HEK293 (cell line): ENCODE data around the gene AK5.
"Not testable (repeated sequence)": the region's sequence is repeated elsewhere in the genome, so short reads cannot be mapped to it uniquely, and the experiment has no call there.

ENCODE experiments used
- CTCF ChIA-PET: fragments of 350-600 bp; formaldehyde crosslinking; extraction: SDS; loops from one replicate; lab custom pipeline; 2021; ENCODE audit warnings: antibody characterized with exemption; lab: Yijun Ruan, JAX
- POLR2A ChIA-PET: fragments of 300-600 bp; formaldehyde crosslinking; extraction: SDS; loops from one replicate; lab custom pipeline; 2020; ENCODE audit warnings: antibody characterized with exemption, inconsistent platforms; lab: Yijun Ruan, JAX
- H3K27ac ChIP-seq: fragments of 200-500 bp; sonication (Bioruptor generic); 2 replicates; pipeline ENCODE4 v1.5.1; 2014; ENCODE audit warnings: low read depth, low read length, control low read depth, inconsistent platforms; ENCODE audit errors: extremely low read depth
- H3K36me3 ChIP-seq, 2 experiments: fragments of 200-500 bp in 1 of 2; sonication (Bioruptor generic) in 1 of 2; 1 replicate in 1 of 2; 2 replicates in 1 of 2; pipeline ENCODE4 v1.5.1; 2014 to 2017; ENCODE audit warnings: inconsistent platforms in 2 of 2, low read length in 2 of 2; ENCODE audit not compliant: control insufficient read depth in 2 of 2, insufficient read depth in 1 of 2
- H3K4me1 ChIP-seq: fragments of 200-500 bp; sonication (Bioruptor generic); 2 replicates; pipeline ENCODE4 v1.5.1; 2014; ENCODE audit warnings: mild to moderate bottlenecking, low read length, inconsistent platforms; ENCODE audit not compliant: control insufficient read depth, insufficient read depth
- H3K4me3 ChIP-seq: 2 replicates; pipeline ENCODE4 v1.5.1; 2011; ENCODE audit warnings: low read depth, mild to moderate bottlenecking, control low read depth, low read length, moderate library complexity
- H3K9me3 ChIP-seq: fragments of 200-500 bp; sonication (Bioruptor generic); 2 replicates; pipeline ENCODE4 v1.5.1; 2014; ENCODE audit warnings: low read depth, low read length, inconsistent platforms; ENCODE audit not compliant: control insufficient read depth, insufficient read depth
- CTCF ChIP-seq: fragments of 450-650 bp; formaldehyde crosslinking; IDR thresholded peaks from 2 replicates; pipeline ENCODE4 v1.5.1; 2016; ENCODE audit warnings: missing biosample characterization, missing genetic modification characterization
- EGR2 ChIP-seq: fragments of 450-650 bp; formaldehyde crosslinking; IDR thresholded peaks from 2 replicates; pipeline ENCODE4 v1.5.1; 2016; ENCODE audit warnings: low read depth, missing biosample characterization, missing genetic modification characterization
- KLF10 ChIP-seq: fragments of 450-650 bp; IDR thresholded peaks from 2 replicates; pipeline ENCODE4 v1.5.1; 2018; ENCODE audit warnings: missing biosample characterization, mild to moderate bottlenecking, missing genetic modification characterization
- KLF8 ChIP-seq: fragments of 450-650 bp; formaldehyde crosslinking; IDR thresholded peaks from 2 replicates; pipeline ENCODE4 v1.5.1; 2016; ENCODE audit warnings: missing biosample characterization, missing genetic modification characterization
- MYNN ChIP-seq: fragments of 450-650 bp; formaldehyde crosslinking; IDR thresholded peaks from 2 replicates; pipeline ENCODE4 v1.5.1; 2016; ENCODE audit warnings: missing biosample characterization, missing genetic modification characterization, borderline replicate concordance
- SCRT2 ChIP-seq: fragments of 450-650 bp; formaldehyde crosslinking; IDR thresholded peaks from 2 replicates; pipeline ENCODE4 v1.5.1; 2016; ENCODE audit warnings: missing biosample characterization, missing genetic modification characterization
- SETDB1 ChIP-seq: IDR thresholded peaks from one replicate; pipeline ENCODE4 v1.6.1; 2017; ENCODE audit warnings: mild to moderate bottlenecking, low read length, moderate library complexity, mixed read lengths; ENCODE audit not compliant: insufficient read length
- SP3 ChIP-seq: fragments of 450-650 bp; formaldehyde crosslinking; IDR thresholded peaks from 2 replicates; pipeline ENCODE4 v1.5.1; 2016; ENCODE audit warnings: missing biosample characterization, missing genetic modification characterization
- WT1 ChIP-seq: fragments of 450-650 bp; formaldehyde crosslinking; IDR thresholded peaks from 2 replicates; pipeline ENCODE4 v1.5.1; 2016; ENCODE audit warnings: missing biosample characterization, missing genetic modification characterization
- ZBTB49 ChIP-seq: fragments of 450-650 bp; formaldehyde crosslinking; IDR thresholded peaks from 2 replicates; pipeline ENCODE4 v1.5.1; 2016; ENCODE audit warnings: missing biosample characterization, missing genetic modification characterization, low read depth
- ZNF138 ChIP-seq: fragments of 450-650 bp; formaldehyde crosslinking; IDR thresholded peaks from 2 replicates; pipeline ENCODE4 v1.5.1; 2016; ENCODE audit warnings: missing biosample characterization, missing genetic modification characterization, borderline replicate concordance
- ZNF16 ChIP-seq: fragments of 450-650 bp; formaldehyde crosslinking; IDR thresholded peaks from 2 replicates; pipeline ENCODE4 v1.5.1; 2016; ENCODE audit warnings: low read depth, missing biosample characterization, missing genetic modification characterization
- ZNF221 ChIP-seq: fragments of 450-650 bp; formaldehyde crosslinking; IDR thresholded peaks from 2 replicates; pipeline ENCODE4 v1.5.1; 2017; ENCODE audit warnings: missing biosample characterization, missing genetic modification characterization, borderline replicate concordance
- ZNF292 ChIP-seq: fragments of 450-650 bp; formaldehyde crosslinking; IDR thresholded peaks from 2 replicates; pipeline ENCODE4 v1.5.1; 2016; ENCODE audit warnings: low read depth, missing biosample characterization, missing genetic modification characterization, borderline replicate concordance
- ZNF610 ChIP-seq: fragments of 450-650 bp; formaldehyde crosslinking; IDR thresholded peaks from 2 replicates; pipeline ENCODE4 v1.5.1; 2016; ENCODE audit warnings: missing biosample characterization, missing genetic modification characterization, borderline replicate concordance
- ZNF664 ChIP-seq: fragments of 450-650 bp; formaldehyde crosslinking; IDR thresholded peaks from 2 replicates; pipeline ENCODE4 v1.5.1; 2016; ENCODE audit warnings: missing biosample characterization, missing genetic modification characterization
- ZXDB ChIP-seq: fragments of 450-650 bp; formaldehyde crosslinking; IDR thresholded peaks from 2 replicates; pipeline ENCODE4 v1.5.1; 2016; ENCODE audit warnings: missing biosample characterization, missing genetic modification characterization

AK5 gene

GRCh38 chr1:77418055-77418454 lies 136.2 kb downstream of the AK5 start:
- peak; percentile 24 for TF ChIP-seq SETDB1
- CTCF ChIA-PET = interaction anchor here (0.7 to 1.3 kb wide), 2 partner anchors 9 to 516 kb away, joined by 3 read pairs; no protein-coding TSS in a partner anchor
- H3K4me1 ChIP-seq, POLR2A ChIA-PET, H3K36me3 ChIP-seq, H3K27ac ChIP-seq, H3K4me3 ChIP-seq, H3K9me3 ChIP-seq: not testable (repeated sequence)

DNA sequence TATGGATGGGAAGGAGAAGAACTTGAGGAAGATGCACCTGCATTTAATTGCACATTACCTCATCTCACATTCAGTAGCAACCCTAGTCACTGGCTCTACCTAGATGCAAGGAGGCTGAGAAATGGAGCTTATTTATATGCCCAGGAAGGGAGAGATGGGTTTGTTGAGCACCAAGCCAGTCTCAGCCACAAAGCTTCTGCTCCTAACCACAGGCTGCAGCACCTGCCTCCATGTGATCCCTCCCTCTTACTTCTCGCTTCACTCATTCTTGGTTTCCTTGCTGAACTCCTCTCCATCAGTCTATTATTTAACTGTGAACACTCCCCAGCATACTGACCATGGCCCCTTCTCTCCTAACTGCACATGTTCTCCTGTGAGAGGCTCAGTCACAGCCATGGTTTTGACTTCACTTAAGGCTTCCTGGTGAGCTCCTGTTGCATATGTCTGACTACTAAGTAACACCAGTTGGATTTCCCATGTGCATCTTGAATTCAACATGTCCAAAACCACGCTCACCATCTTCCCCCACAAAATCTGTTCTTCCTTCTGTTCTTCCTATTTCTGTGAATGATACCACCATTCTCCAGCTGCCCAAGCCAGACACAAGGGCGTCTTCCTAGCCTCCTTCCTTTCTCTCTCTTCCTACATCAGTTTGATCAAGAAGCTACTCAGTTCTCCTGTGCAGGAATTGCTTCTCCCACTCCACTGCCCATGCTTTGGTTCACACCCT lies 139.8 kb downstream of the AK5 start:
- POLR2A ChIA-PET = no interaction called here
- Histone ChIP-seq H3K4me3 (no peak overlapping the region), H3K36me3 (no peaks in the 10 kb centered on the region), H3K4me1 (no peaks in the 10 kb centered on the region), H3K27ac (no peak overlapping the region), H3K9me3 (no peaks in the 10 kb centered on the region; the same call in 1 of the 2 replicates)
- TF ChIP-seq SCRT2 (tag by site-specific recombination) = 0 out of 2 replicates have a peak, but pooled peaks have one; percentile 11
- TF ChIP-seq ZNF610 (tag by site-specific recombination) = no peak
- CTCF ChIA-PET = interaction anchor here (0.7 kb wide), 1 partner anchor 671 kb away, joined by 3 read pairs; no protein-coding TSS in a partner anchor

DNA sequence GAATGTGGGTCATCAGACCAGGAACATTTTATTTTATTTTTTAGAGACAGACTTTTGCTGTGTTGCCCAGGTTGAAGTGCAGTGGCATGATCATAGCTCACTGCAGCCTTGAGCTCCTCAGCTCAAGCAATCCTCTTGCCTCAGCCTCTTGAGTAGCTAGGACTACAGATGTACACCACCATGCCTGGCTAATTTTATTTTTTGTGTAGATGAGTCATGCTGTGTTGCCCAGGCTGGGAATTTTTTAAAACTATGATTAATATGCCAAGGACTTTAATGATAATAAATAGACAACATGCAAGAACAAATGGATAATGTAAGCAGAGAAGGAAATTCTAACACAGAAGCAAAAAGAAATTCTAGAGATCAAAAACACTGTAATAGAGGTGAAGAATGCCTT lies 142.4 kb downstream of the AK5 start:
- no peaks in the 10 kb centered on the region for H3K36me3 ChIP-seq
- POLR2A ChIA-PET = no interaction called here
- no peak overlapping the region for H3K4me3 ChIP-seq
- TF ChIP-seq ZNF16 (no peak), ZBTB49 (tag by site-specific recombination) (no peak), ZXDB (no peak), ZNF292 (no peak), EGR2 (no peak), ZNF664 (tag by site-specific recombination) (no peak), SP3 (no peak), WT1 (tag by site-specific recombination) (no peak), ZNF221 (tag by site-specific recombination) (no peak), KLF10 (tag by site-specific recombination) (no peak), ZNF138 (tag by site-specific recombination) (no peak), MYNN (no peak), CTCF (tag by site-specific recombination) (no peak), KLF8 (tag by site-specific recombination) (no peak)
- H3K9me3 ChIP-seq = no peaks in the 10 kb centered on the region; the same call in 1 of the 2 replicates
- H3K27ac ChIP-seq = no peak overlapping the region
- no peaks in the 10 kb centered on the region for H3K4me1 ChIP-seq
- CTCF ChIA-PET = no interaction called here
